ENCODE measurements around the gene ZNF511. TPM values are rescaled to one million over a fixed set of nuclear protein-coding genes. Genes with fewer than 3 reads are reported as not detected.
"Not testable (repeated sequence)": the region's sequence is repeated elsewhere in the genome, so short reads cannot be mapped to it uniquely, and the experiment has no call there.

The ZNF511 gene
- total RNA-seq, 4 donors from 2014 or later: 29.3 to 44.8 (median 35.0) TPM

DNA sequence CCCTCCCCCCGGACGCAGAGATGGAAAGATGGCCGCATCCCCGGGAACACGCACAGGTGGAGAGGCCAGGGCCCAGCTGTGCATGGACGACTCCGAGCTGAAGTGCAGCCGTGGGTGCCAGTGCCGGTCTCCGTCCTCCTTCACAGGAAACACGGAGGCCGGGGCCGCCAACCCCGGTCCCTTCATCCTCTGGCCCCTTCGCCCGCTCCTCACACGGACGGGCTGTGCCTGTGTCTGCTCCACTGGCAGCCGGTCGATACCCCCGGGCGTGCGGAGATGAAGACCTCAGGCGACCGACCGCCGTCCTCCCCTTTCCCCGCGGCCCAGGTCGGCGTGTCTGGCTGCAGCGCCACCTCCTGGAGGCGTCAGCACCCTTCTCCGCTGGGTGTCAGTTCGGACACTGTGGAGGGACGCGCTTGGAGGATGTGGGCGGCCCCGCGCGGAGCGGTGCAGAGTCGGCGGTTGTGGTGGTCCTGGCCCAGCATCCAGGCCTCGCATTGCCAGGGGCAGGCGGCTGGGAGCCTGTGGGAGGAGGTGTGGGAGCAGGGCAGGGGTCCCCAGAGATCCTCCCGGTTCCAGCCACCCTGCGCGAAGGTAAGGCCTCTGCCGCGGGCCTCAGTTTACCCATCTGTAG is 9.9 kb downstream of the ZNF511 start:
- peaks cover 0 to 30% of the 10 kb centered on the region in 2 donors for H3K27me3 ChIP-seq
- no peaks in the 10 kb centered on the region for H3K9me3 ChIP-seq
- peak overlapping the region in 2 of 4 donors; percentile 16 to 29 for H3K4me3 ChIP-seq
- no peaks in the 10 kb centered on the region for H3K36me3 ChIP-seq
- no peak for TF ChIP-seq EP300 (IDR thresholded peaks at IDR 0.05)
- TF ChIP-seq, protein P1, sequence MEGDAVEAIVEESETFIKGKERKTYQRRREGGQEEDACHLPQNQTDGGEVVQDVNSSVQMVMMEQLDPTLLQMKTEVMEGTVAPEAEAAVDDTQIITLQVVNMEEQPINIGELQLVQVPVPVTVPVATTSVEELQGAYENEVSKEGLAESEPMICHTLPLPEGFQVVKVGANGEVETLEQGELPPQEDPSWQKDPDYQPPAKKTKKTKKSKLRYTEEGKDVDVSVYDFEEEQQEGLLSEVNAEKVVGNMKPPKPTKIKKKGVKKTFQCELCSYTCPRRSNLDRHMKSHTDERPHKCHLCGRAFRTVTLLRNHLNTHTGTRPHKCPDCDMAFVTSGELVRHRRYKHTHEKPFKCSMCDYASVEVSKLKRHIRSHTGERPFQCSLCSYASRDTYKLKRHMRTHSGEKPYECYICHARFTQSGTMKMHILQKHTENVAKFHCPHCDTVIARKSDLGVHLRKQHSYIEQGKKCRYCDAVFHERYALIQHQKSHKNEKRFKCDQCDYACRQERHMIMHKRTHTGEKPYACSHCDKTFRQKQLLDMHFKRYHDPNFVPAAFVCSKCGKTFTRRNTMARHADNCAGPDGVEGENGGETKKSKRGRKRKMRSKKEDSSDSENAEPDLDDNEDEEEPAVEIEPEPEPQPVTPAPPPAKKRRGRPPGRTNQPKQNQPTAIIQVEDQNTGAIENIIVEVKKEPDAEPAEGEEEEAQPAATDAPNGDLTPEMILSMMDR (IDR thresholded peaks at IDR 0.05): peak; percentile 48 to 69 (median 62)
- TF ChIP-seq POLR2A (IDR thresholded peaks at IDR 0.05): no peak
- no peak for DNase-seq (ENCODE audit: low spot score in 2 of 2)
- H3K4me1 ChIP-seq: peaks cover 0 to 13% (median 0%) of the 10 kb centered on the region in 4 donors
- WGBS, 2 donors: 11 to 18% methylated on average over 20 to 34 of the region's 51 CpGs
- H3K27ac ChIP-seq: no peak overlapping the region

GRCh38 chr10:133320852-133321422 is 12.2 kb downstream of the ZNF511 start:
- H3K4me3 ChIP-seq; DNase-seq (ENCODE audit: low spot score in 2 of 2); H3K27ac ChIP-seq; H3K9me3 ChIP-seq; H3K36me3 ChIP-seq: not testable (repeated sequence)
- Histone ChIP-seq H3K27me3 (peaks cover 0 to 50% of the 10 kb centered on the region in 2 donors), H3K4me1 (peaks cover 0 to 30% (median 12%) of the 10 kb centered on the region in 4 donors)
- 82 to 93% methylated on average over 6 of the region's 6 CpGs for WGBS, 2 donors

- H3K27ac ChIP-seq; H3K4me3 ChIP-seq; H3K9me3 ChIP-seq; H3K36me3 ChIP-seq; DNase-seq (ENCODE audit: low spot score in 2 of 2): not testable (repeated sequence)
- peaks cover 0 to 62% of the 10 kb centered on the region in 2 donors for H3K27me3 ChIP-seq
- H3K4me1 ChIP-seq: peaks cover 0 to 39% (median 17%) of the 10 kb centered on the region in 4 donors
- WGBS, 2 donors: 73 to 74% methylated on average over 13 of the region's 14 CpGs
Observed at GRCh38 chr10:133322064-133322709, 13.5 kb downstream of the ZNF511 start.

GRCh38 chr10:133324198-133324792 is 15.6 kb downstream of the ZNF511 start:
- no peak for DNase-seq (ENCODE audit: low spot score in 2 of 2)
- Histone ChIP-seq H3K27ac (no peak overlapping the region), H3K36me3 (no peaks in the 10 kb centered on the region), H3K4me3 (peak overlapping the region in 2 of 4 donors; percentile 18 to 50), H3K9me3 (no peaks in the 10 kb centered on the region), H3K27me3 (peaks cover 0 to 73% of the 10 kb centered on the region in 2 donors), H3K4me1 (peaks cover 0 to 31% (median 17%) of the 10 kb centered on the region in 4 donors)
- TF ChIP-seq EP300 (IDR thresholded peaks at IDR 0.05): no peak
- 5 to 6% methylated on average over 4 to 6 of the region's 13 CpGs for WGBS, 2 donors

GRCh38 chr10:133324857-133325260 is 16.1 kb downstream of the ZNF511 start:
- DNase-seq (ENCODE audit: low spot score in 2 of 2): no peak
- WGBS, 2 donors: 18 to 25% methylated on average over 14 to 19 of the region's 20 CpGs
- TF ChIP-seq, protein P1 (IDR thresholded peaks at IDR 0.05): no peak
- peak overlapping the region in 1 of 4 donors; percentile 50 for H3K4me3 ChIP-seq
- peak overlapping the region in 1 of 4 donors; percentile 36 for H3K27ac ChIP-seq
- peaks cover 0 to 37% (median 17%) of the 10 kb centered on the region in 4 donors for H3K4me1 ChIP-seq
- no peaks in the 10 kb centered on the region for H3K9me3 ChIP-seq
- peaks cover 0 to 71% of the 10 kb centered on the region in 2 donors for H3K27me3 ChIP-seq
- no peaks in the 10 kb centered on the region for H3K36me3 ChIP-seq

- WGBS, 2 donors: 2 to 4% methylated on average over 42 to 84 of the region's 91 CpGs
- Histone ChIP-seq H3K27me3 (peaks cover 0 to 65% of the 10 kb centered on the region in 2 donors), H3K27ac (no peak overlapping the region)
Observed at GRCh38 chr10:133325440-133326222, 16.9 kb downstream of the ZNF511 start.

More at GRCh38 chr10:133325440-133326222, 16.9 kb downstream of the ZNF511 start:
- H3K9me3 ChIP-seq: no peaks in the 10 kb centered on the region
- peaks cover 0 to 39% (median 17%) of the 10 kb centered on the region in 4 donors for H3K4me1 ChIP-seq
- peak overlapping the region; percentile 12 to 50 (median 20) for H3K4me3 ChIP-seq
- H3K36me3 ChIP-seq: no peaks in the 10 kb centered on the region
- DNase-seq (ENCODE audit: low spot score in 2 of 2): no peak
- TF ChIP-seq, protein P1 (IDR thresholded peaks at IDR 0.05): no peak
- TF ChIP-seq EP300 (IDR thresholded peaks at IDR 0.05) (no peak), POLR2A (IDR thresholded peaks at IDR 0.05) (no peak)

Data from tibial nerve (tissue), 4 donors.